ENCODE results near the gene RAB17.

The RAB17 gene

GRCh38 chr2:237549643-237550415 lies 40.7 kb downstream of the RAB17 start:
- TF ChIP-seq CTCF (IDR thresholded peaks at IDR 0.05; ENCODE audit: low read depth, low read length) (no peak), MAX (IDR thresholded peaks at IDR 0.05; ENCODE audit: low read depth, low read length) (no peak), MYC (IDR thresholded peaks at IDR 0.05; ENCODE audit: low read depth, low read length) (no peak), POLR2A (IDR thresholded peaks at IDR 0.05; ENCODE audit: extremely low read depth, insufficient read length) (no peak)
- no peak for DNase-seq (ENCODE audit: low read depth)

GRCh38 chr2:237549216-237549615 lies 41.3 kb downstream of the RAB17 start:
- no peak overlapping the region for H3K4me3 ChIP-seq (ENCODE audit: low read depth, low read length)
- TF ChIP-seq MAX (IDR thresholded peaks at IDR 0.05; ENCODE audit: low read depth, low read length) (no peak), MYC (IDR thresholded peaks at IDR 0.05; ENCODE audit: low read depth, low read length) (no peak), CTCF (IDR thresholded peaks at IDR 0.05; ENCODE audit: low read depth, low read length) (no peak), POLR2A (IDR thresholded peaks at IDR 0.05; ENCODE audit: extremely low read depth, insufficient read length) (no peak)
- DNase-seq (ENCODE audit: low read depth) = no peak

More at GRCh38 chr2:237549643-237550415, 40.7 kb downstream of the RAB17 start:
- H3K4me3 ChIP-seq (ENCODE audit: low read depth, low read length) = no peak overlapping the region

GRCh38 chr2:237547841-237548416 lies 42.6 kb downstream of the RAB17 start:
- no peak overlapping the region for H3K4me3 ChIP-seq (ENCODE audit: low read depth, low read length)
- TF ChIP-seq CTCF (IDR thresholded peaks at IDR 0.05; ENCODE audit: low read depth, low read length) = no peak
- no peak for TF ChIP-seq MYC (IDR thresholded peaks at IDR 0.05; ENCODE audit: low read depth, low read length)
- TF ChIP-seq POLR2A (IDR thresholded peaks at IDR 0.05; ENCODE audit: extremely low read depth, insufficient read length) = no peak
- no peak for TF ChIP-seq MAX (IDR thresholded peaks at IDR 0.05; ENCODE audit: low read depth, low read length)
- no peak for DNase-seq (ENCODE audit: low read depth)

GRCh38 chr2:237546876-237547395 lies 43.6 kb downstream of the RAB17 start:
- TF ChIP-seq CTCF (IDR thresholded peaks at IDR 0.05; ENCODE audit: low read depth, low read length) (no peak), POLR2A (IDR thresholded peaks at IDR 0.05; ENCODE audit: extremely low read depth, insufficient read length) (no peak), MAX (IDR thresholded peaks at IDR 0.05; ENCODE audit: low read depth, low read length) (no peak), MYC (IDR thresholded peaks at IDR 0.05; ENCODE audit: low read depth, low read length) (no peak)
- H3K4me3 ChIP-seq (ENCODE audit: low read depth, low read length) = no peak overlapping the region
- DNase-seq (ENCODE audit: low read depth) = no peak

GRCh38 chr2:237546040-237546875 lies 44.3 kb downstream of the RAB17 start:
- TF ChIP-seq CTCF (IDR thresholded peaks at IDR 0.05; ENCODE audit: low read depth, low read length) = no peak
- TF ChIP-seq MYC (IDR thresholded peaks at IDR 0.05; ENCODE audit: low read depth, low read length) = no peak
- TF ChIP-seq MAX (IDR thresholded peaks at IDR 0.05; ENCODE audit: low read depth, low read length) = no peak
- no peak for TF ChIP-seq POLR2A (IDR thresholded peaks at IDR 0.05; ENCODE audit: extremely low read depth, insufficient read length)
- DNase-seq (ENCODE audit: low read depth) = no peak
- H3K4me3 ChIP-seq (ENCODE audit: low read depth, low read length) = no peak overlapping the region
